Suprapubic skin (tissue), 4 donors: ENCODE data around the gene MUC22. TPM values are rescaled to one million over a fixed set of nuclear protein-coding genes. Genes with fewer than 3 reads are reported as not detected.

Experiments used
- DNase-seq, 2 donors: peaks; one replicate each; pipeline ENCODE4 v3.0.0-alpha.2; 2019; ENCODE audit warnings: low spot score in 2 of 2
- H3K27ac ChIP-seq: fragments of 200-600 bp; sonication (generic); one replicate; pipeline ENCODE4 v1.5.1; 2019
- H3K27me3 ChIP-seq: fragments of 200-600 bp; sonication (generic); one replicate; pipeline ENCODE4 v1.5.1; 2019
- H3K36me3 ChIP-seq: fragments of 200-600 bp; sonication (generic); one replicate; pipeline ENCODE4 v1.5.1; 2019
- H3K4me1 ChIP-seq: fragments of 200-600 bp; sonication (generic); one replicate; pipeline ENCODE4 v1.5.1; 2019
- H3K4me3 ChIP-seq: fragments of 200-600 bp; sonication (generic); one replicate; pipeline ENCODE4 v1.5.1; 2019; ENCODE audit warnings: mild to moderate bottlenecking
- H3K9me3 ChIP-seq: fragments of 200-600 bp; sonication (generic); one replicate; pipeline ENCODE4 v1.5.1; 2019
- EP300 ChIP-seq: sonication (generic); formaldehyde crosslinking; IDR thresholded peaks from one replicate; pipeline ENCODE4 v1.6.1; 2017; ENCODE audit warnings: antibody characterized with exemption
- POLR2A ChIP-seq, 2 donors: fragments of 450-650 bp; IDR thresholded peaks; one replicate each; pipeline ENCODE4 v1.6.1; 2017; ENCODE audit warnings: antibody characterized with exemption in 2 of 2, mild to moderate bottlenecking in 2 of 2, moderate library complexity in 2 of 2
- POLR2AphosphoS5 ChIP-seq, 3 donors: sonication (generic); formaldehyde crosslinking; IDR thresholded peaks; one replicate each; pipeline ENCODE4 v1.6.1; 2017; ENCODE audit warnings: antibody characterized with exemption in 3 of 3
- WGBS: methylation state at CpG from one replicate; pipeline ENCODE4 v1.1.5; 2018; 5-methylcytosine and 5-hydroxymethylcytosine counted together
- total RNA-seq, 4 donors: library from RNA; depleted of rRNA; stranded (reverse); fragments of >200 nt; gene quantifications; one replicate each; pipeline ENCODE4 v1.1.0, GENCODE V29; 2016
- TF ChIP-seq, protein P1 (sequence below), 2 donors: fragments of 200-600 bp in 1 of 2; fragments of 450-650 bp in 1 of 2; sonication (generic) in 1 of 2; IDR thresholded peaks; one replicate each; pipeline ENCODE4 v1.5.1; 2016 to 2019; ENCODE audit warnings: antibody characterized with exemption in 2 of 2, mild to moderate bottlenecking in 1 of 2, moderate library complexity in 1 of 2

The MUC22 gene
- total RNA-seq, 4 donors from 2014 or later: 0.18 TPM; not detected in 3

DNA sequence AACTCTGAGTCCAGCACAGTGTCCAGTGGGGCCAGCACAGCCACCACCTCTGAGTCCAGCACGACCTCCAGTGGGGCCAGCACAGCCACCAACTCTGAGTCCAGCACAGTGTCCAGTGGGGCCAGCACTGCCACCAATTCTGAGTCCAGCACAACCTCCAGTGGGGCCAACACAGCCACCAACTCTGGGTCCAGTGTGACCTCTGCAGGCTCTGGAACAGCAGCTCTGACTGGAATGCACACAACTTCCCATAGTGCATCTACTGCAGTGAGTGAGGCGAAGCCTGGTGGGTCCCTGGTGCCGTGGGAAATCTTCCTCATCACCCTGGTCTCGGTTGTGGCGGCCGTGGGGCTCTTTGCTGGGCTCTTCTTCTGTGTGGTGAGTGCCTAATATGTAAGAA is 23.0 kb upstream of the MUC22 start:
- TF ChIP-seq EP300 (no peak), POLR2A (IDR thresholded peaks at IDR 0.05) (no peak), POLR2AphosphoS5 (IDR thresholded peaks at IDR 0.05) (no peak)
- TF ChIP-seq, protein P1, sequence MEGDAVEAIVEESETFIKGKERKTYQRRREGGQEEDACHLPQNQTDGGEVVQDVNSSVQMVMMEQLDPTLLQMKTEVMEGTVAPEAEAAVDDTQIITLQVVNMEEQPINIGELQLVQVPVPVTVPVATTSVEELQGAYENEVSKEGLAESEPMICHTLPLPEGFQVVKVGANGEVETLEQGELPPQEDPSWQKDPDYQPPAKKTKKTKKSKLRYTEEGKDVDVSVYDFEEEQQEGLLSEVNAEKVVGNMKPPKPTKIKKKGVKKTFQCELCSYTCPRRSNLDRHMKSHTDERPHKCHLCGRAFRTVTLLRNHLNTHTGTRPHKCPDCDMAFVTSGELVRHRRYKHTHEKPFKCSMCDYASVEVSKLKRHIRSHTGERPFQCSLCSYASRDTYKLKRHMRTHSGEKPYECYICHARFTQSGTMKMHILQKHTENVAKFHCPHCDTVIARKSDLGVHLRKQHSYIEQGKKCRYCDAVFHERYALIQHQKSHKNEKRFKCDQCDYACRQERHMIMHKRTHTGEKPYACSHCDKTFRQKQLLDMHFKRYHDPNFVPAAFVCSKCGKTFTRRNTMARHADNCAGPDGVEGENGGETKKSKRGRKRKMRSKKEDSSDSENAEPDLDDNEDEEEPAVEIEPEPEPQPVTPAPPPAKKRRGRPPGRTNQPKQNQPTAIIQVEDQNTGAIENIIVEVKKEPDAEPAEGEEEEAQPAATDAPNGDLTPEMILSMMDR (IDR thresholded peaks at IDR 0.05): no peak
- H3K27ac ChIP-seq: no peak overlapping the region
- H3K36me3 ChIP-seq: no peaks in the 10 kb centered on the region
- 77% methylated on average over 4 of the region's 6 CpGs for WGBS
- H3K4me3 ChIP-seq: no peak overlapping the region
- no peak for DNase-seq
- peaks cover 4% of the 10 kb centered on the region for H3K27me3 ChIP-seq
- H3K4me1 ChIP-seq: peaks cover 4% of the 10 kb centered on the region
- no peaks in the 10 kb centered on the region for H3K9me3 ChIP-seq

DNA sequence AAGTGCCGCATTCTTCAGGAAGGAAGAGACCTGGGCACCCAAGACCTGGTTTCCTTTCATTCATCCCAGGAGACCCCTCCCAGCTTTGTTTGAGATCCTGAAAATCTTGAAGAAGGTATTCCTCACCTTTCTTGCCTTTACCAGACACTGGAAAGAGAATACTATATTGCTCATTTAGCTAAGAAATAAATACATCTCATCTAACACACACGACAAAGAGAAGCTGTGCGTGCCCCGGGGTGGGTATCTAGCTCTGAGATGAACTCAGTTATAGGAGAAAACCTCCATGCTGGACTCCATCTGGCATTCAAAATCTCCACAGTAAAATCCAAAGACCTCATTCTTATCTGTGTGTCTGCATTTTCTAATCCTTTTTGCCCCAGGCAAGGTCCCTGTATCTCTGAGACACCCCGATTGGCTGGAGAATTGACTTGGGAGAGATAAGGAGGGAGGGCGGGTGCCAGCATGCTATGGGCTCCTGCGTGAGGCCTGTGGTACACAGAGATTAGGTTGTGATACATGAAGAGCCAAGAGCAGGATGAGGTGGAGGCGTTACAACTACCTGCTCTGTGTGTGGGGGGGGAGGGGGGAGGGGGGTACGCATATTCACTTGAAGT is 22.0 kb upstream of the MUC22 start:
- WGBS: 64% methylated on average over 9 of the region's 9 CpGs
- DNase-seq: no peak
- TF ChIP-seq EP300 (no peak), POLR2A (IDR thresholded peaks at IDR 0.05) (no peak)
- TF ChIP-seq, protein P1 (IDR thresholded peaks at IDR 0.05): no peak
- Histone ChIP-seq H3K36me3 (no peaks in the 10 kb centered on the region), H3K9me3 (no peaks in the 10 kb centered on the region), H3K4me1 (no peaks in the 10 kb centered on the region), H3K27me3 (peaks cover 4% of the 10 kb centered on the region), H3K27ac (no peak overlapping the region), H3K4me3 (no peak overlapping the region)

DNA sequence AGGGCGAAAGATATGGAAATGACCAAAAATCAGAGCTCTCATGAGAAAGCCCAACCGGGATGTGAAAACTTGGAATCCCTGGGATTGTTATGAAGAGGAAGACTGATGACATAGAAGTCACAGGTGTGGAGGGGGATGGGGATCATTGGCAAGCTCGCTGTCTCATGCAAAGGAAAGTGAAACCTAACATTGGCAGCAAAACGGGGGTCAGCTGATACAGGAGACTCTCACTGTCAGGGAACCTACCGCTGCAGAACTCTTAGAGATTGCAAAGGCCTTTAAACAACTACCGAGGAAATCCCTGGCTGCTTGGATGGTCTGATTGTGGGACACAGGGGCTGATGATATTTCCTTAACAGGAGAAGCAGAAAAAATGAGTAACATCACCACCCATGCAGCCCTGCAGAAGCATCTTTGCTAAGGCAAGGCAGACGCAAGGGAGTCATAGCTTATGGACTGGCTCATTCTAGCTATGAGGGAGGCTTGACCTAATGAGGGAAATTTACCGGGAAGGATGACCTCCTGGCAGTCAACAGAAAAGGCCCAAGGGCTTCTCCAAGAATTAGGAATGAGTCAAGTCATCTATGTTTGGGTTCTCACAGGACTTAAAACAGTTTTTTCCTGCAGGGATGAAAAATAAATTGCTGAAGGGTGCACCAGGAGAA is 19.7 kb upstream of the MUC22 start:
- WGBS: 70% methylated on average over 8 of the region's 8 CpGs
- DNase-seq: peak in 1 of 2 donors; percentile 1

DNA sequence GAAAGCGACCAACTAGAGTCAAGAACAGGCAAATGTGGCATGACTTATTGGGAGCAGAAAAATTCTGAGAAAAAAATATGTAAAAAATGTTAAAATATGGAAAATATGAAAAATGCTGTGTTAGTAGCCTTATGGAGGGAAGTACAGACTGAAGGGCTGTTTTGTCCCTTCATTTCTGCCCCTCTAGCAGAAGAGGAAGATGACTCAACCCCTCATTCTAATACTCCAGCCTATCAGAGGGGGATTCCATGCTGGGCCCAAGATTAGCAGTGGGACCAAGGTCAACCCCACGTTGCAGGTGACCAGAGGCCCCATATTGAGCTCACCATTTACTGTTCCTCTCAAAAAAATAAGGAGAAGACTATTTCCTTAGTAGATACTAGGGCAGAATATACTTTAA is 18.4 kb upstream of the MUC22 start:
- no peak overlapping the region for H3K27ac ChIP-seq
- TF ChIP-seq POLR2AphosphoS5 (IDR thresholded peaks at IDR 0.05) (no peak), EP300 (no peak), POLR2A (IDR thresholded peaks at IDR 0.05) (no peak)
- TF ChIP-seq, protein P1 (IDR thresholded peaks at IDR 0.05): no peak
- WGBS: 81% methylated on average over 2 of the region's 2 CpGs

More for the DNA sequence above, 19.7 kb upstream of the MUC22 start:
- H3K27me3 ChIP-seq: peaks cover 4% of the 10 kb centered on the region
- H3K4me1 ChIP-seq: no peaks in the 10 kb centered on the region
- TF ChIP-seq POLR2AphosphoS5 (IDR thresholded peaks at IDR 0.05): no peak
- no peak for TF ChIP-seq POLR2A (IDR thresholded peaks at IDR 0.05)
- TF ChIP-seq EP300: no peak
- TF ChIP-seq, protein P1 (IDR thresholded peaks at IDR 0.05): no peak
- H3K27ac ChIP-seq: no peak overlapping the region
- H3K9me3 ChIP-seq: no peaks in the 10 kb centered on the region
- H3K36me3 ChIP-seq: no peaks in the 10 kb centered on the region
- H3K4me3 ChIP-seq: no peak overlapping the region

DNA sequence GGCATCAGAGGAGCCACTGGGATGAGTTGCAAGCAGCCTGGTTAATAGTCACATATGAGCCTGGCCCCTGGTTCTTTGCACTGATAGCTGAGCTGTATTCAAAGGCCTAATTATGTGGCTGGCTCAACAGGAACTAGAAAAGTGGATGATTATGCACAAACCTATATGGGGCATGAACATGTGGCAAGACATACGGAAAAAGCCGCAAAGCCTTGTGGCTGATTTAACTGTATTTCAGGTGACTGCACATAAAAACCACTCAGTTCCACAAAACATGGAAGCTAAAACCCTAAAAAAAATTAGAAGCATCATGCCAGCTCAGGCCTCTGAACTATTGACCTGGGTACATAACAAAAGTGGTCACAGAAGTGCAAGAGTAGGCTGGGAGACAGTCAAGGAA is 13.0 kb upstream of the MUC22 start:
- DNase-seq: no peak
- WGBS: 89% methylated on average over 2 of the region's 2 CpGs
- Histone ChIP-seq H3K4me3 (no peak overlapping the region), H3K9me3 (no peaks in the 10 kb centered on the region), H3K4me1 (peaks cover 6% of the 10 kb centered on the region), H3K27ac (no peak overlapping the region), H3K36me3 (no peaks in the 10 kb centered on the region), H3K27me3 (no peaks in the 10 kb centered on the region)
- TF ChIP-seq POLR2AphosphoS5 (IDR thresholded peaks at IDR 0.05): no peak
- TF ChIP-seq, protein P1 (IDR thresholded peaks at IDR 0.05): no peak
- no peak for TF ChIP-seq POLR2A (IDR thresholded peaks at IDR 0.05)
- no peak for TF ChIP-seq EP300

More for the DNA sequence above, 18.4 kb upstream of the MUC22 start:
- no peaks in the 10 kb centered on the region for H3K9me3 ChIP-seq
- H3K36me3 ChIP-seq: no peaks in the 10 kb centered on the region
- peak in 1 of 2 donors; percentile 2 for DNase-seq
- no peak overlapping the region for H3K4me3 ChIP-seq
- no peaks in the 10 kb centered on the region for H3K4me1 ChIP-seq
- peaks cover 4% of the 10 kb centered on the region for H3K27me3 ChIP-seq
